EH (cell line): ENCODE data around the gene ANO10.

Source experiments
- DNase-seq: peaks from one replicate; pipeline ENCODE4 v3.0.0-alpha.2; 2015; ENCODE audit warnings: low read depth

ANO10 gene

GRCh38 chr3:43346978-43347749 is 274.6 kb downstream of the ANO10 start:
- DNase-seq, result no peak

GRCh38 chr3:43345877-43346276 is 275.9 kb downstream of the ANO10 start:
- DNase-seq, result peak; percentile 73

- no peak for DNase-seq
Measured at GRCh38 chr3:43345246-43345645, 276.6 kb downstream of the ANO10 start.

GRCh38 chr3:43344520-43344919 is 277.3 kb downstream of the ANO10 start:
- no peak for DNase-seq

- no peak for DNase-seq
Measured at GRCh38 chr3:43343815-43344214, 278.0 kb downstream of the ANO10 start.

DNA sequence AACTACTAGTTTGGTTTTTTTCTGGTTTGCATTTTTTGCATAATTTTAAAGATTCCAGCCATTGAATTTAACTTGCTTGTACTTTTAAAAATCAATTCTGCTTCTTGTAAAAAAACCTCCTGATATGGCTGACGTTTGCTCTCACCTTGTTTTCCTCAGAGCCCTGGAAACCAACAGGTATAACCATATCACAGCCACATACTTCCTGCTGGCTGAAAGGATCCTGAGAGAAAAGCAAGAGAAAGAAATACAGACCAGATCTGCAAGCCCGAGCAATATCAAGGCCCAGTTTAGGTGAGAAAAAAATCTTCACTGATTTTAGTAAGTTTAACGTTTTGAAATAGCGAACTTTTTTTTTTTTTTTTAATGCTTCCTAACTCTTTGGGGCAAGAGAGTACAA is 278.6 kb downstream of the ANO10 start:
- DNase-seq, result no peak

- DNase-seq, result no peak
Measured at GRCh38 chr3:43341788-43342187, 280.0 kb downstream of the ANO10 start.

GRCh38 chr3:43340403-43340802 is 281.4 kb downstream of the ANO10 start:
- DNase-seq, result no peak

GRCh38 chr3:43338295-43338694 is 283.5 kb downstream of the ANO10 start:
- DNase-seq, result no peak

DNA sequence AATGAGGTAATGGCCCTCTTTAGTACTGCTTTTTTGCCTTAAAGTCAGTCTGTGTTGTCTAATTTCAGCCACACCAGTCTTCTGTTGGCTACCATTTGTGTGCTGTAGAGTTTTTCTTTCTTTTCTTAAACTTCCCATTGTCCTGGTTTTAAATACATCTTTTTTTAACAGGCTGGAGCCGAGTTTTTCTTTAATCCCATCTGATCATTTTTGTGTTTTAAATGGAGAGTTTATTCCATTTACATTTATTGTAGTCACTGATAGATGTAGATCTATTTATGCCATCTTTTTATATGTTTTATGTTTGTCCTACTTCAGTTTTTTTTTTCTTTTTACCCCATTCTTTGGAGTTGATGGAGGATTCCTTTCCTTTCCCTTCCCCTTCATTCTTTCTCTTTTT is 286.0 kb downstream of the ANO10 start:
- no peak for DNase-seq

- DNase-seq, result no peak
Measured at GRCh38 chr3:43334976-43335375, 286.8 kb downstream of the ANO10 start.

- no peak for DNase-seq
Measured at GRCh38 chr3:43331381-43331780, 290.4 kb downstream of the ANO10 start.

- DNase-seq, result peak; percentile 59
Measured at GRCh38 chr3:43330981-43331380, 290.8 kb downstream of the ANO10 start.

GRCh38 chr3:43328653-43329052 is 293.2 kb downstream of the ANO10 start:
- no peak for DNase-seq

GRCh38 chr3:43327582-43327979 is 294.2 kb downstream of the ANO10 start:
- no peak for DNase-seq

- no peak for DNase-seq
Measured at GRCh38 chr3:43326891-43327581, 294.8 kb downstream of the ANO10 start.

DNA sequence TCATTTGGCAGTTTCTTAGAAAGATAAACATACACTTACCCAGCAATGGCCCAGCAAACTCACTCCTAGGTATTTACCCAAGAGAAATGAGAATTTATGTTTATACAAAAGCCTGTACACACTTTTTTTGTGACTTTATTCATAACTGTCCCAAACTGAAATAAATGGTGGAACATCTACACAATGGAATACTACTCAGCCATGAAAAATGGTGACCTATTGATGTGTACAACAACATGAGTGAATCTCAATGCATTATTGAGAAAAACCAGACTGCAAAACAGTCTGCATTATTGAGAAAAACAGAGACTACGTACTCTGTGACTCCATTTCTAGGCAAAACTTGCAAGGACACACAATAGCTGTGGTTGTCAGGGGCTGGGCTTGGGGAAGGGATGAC is 298.3 kb downstream of the ANO10 start:
- no peak for DNase-seq

DNA sequence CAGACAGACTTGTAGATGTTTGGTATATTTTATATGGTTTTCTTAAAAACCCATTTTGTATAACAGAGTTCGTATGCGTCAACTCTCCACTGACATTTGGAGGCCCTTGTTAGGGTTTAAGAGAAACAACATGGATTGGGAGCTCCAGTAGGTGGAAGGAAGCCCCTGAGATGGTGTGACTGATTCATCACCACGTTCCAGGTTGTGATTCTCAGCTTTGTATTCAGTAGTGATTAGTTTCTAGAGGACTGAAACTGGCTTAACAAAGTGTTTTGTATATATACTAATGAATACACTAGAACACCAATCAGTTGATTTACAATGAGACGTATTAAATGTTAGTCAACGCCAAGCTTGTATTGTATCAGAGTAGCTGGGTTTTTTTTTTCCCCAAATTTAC is 301.5 kb downstream of the ANO10 start:
- DNase-seq, result no peak

DNA sequence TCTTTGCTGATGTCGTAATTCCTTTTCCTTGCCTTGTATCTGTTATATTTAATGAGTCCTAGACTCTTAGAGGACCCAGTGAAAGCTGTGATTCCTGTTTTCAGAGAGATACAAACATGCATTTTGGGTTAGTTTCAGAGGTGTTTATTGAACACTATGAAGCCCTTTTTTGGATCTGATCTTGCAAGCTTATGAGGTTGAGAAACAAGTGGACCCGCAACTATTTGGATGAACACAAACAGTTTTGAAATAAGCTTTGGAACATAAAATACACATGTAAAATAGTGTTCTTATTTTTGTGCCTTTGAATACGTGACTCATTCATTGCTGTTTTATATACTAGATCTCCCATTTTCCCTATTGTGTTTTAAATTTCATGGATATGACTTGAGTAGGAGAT is 302.0 kb downstream of the ANO10 start:
- DNase-seq, result peak; percentile 10

- no peak for DNase-seq
Measured at GRCh38 chr3:43319376-43319775, 302.4 kb downstream of the ANO10 start.

- DNase-seq, result peak; percentile 63
Measured at GRCh38 chr3:43317461-43318316, 304.1 kb downstream of the ANO10 start.

DNA sequence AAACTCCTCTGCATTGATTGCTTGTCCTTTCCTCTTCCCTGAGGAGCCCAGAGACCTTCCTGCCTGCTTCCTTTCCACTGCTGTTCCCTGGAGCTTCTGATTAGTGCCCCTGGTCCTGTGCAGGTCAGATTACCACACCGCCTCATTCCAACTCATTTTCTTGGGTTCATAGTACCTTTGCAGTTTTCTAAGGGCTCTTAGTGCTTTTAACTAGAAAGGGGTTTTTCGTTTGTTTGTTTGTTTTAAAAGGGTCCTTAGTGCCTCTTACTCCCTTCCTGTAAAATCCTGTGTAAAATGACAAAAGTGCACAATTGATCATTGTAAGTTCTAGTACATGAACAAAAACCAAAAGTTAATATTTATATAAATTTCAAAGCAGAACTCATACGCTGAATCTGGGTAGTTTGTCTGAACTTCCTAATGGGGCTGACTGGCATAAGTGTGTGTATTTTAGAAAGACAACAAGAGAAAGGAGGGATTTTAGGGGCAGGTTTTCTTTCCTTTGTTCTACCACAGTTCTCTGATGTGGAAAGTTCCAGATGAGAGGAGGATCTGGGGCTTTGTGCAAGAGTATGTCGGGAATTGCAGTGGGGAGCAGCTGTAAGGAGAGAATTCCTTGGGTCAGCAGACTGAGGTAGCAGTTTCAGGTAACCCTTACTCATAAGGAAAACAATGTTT is 304.9 kb downstream of the ANO10 start:
- no peak for DNase-seq
